GM12801 (cell line): ENCODE data around the gene SHROOM3.

Experiments
- CTCF ChIP-seq: IDR thresholded peaks from one replicate; pipeline ENCODE4 v1.5.1; 2011; ENCODE audit warnings: control low read depth; ENCODE audit not compliant: insufficient read length; ENCODE audit errors: extremely low read depth

The SHROOM3 gene

GRCh38 chr4:76605099-76605563, 170.1 kb downstream of the SHROOM3 start:
- no peak for TF ChIP-seq CTCF

GRCh38 chr4:76606645-76607265, 171.7 kb downstream of the SHROOM3 start:
- no peak for TF ChIP-seq CTCF

GRCh38 chr4:76607266-76607799, 172.3 kb downstream of the SHROOM3 start:
- TF ChIP-seq CTCF, result no peak

- no peak for TF ChIP-seq CTCF
These were observed 172.8 kb downstream of the SHROOM3 start for GRCh38 chr4:76607846-76608245.

GRCh38 chr4:76610751-76611547, 175.9 kb downstream of the SHROOM3 start:
- no peak for TF ChIP-seq CTCF

GRCh38 chr4:76611616-76612207, 176.7 kb downstream of the SHROOM3 start:
- TF ChIP-seq CTCF, result no peak

- TF ChIP-seq CTCF, result no peak
These were observed 179.6 kb downstream of the SHROOM3 start for GRCh38 chr4:76614589-76614988.
